Renal cortex interstitium (tissue), 11 donors: ENCODE data around the gene SLC6A1. TPM values are rescaled to one million over a fixed set of nuclear protein-coding genes. Genes with fewer than 3 reads are reported as not detected.

Experiments used
- DNase-seq, 11 donors: peaks; one replicate each; pipeline ENCODE4 v3.0.0-alpha.2; 2013; ENCODE audit warnings: low read depth in 9 of 11, low spot score in 4 of 11; ENCODE audit errors: extremely low read depth in 1 of 11
- polyA plus RNA-seq, 3 donors: library from polyadenylated mRNA; unstranded; fragments of 120-200 nt; gene quantifications; one replicate each; pipeline ENCODE4 v1.2.1, GENCODE V29; 2013; ENCODE audit not compliant: insufficient read length in 3 of 3

The SLC6A1 gene
- polyA plus RNA-seq, 3 donors: 0.65 to 1.9 (median 0.82) TPM

DNA sequence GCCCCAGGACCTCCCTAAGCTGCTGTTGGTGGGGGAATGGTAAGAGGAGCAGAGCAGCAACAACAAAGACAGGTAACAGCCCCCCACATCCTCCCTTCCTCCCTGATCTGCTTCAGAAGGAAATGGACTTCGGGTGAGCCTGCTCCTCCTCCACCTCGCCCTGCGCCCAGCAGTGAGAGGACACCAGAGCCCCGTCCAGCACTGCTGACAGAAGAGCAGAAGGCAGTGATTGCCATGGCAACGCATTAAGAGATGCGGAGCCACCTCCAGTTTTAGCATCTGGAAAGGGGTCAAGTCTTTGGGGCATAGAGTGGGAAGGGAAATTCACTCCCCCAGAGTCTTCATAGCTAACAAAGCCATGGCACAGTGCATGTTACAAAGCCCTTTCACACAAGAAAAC lies 84.2 kb downstream of the SLC6A1 start:
- DNase-seq: no peak

DNA sequence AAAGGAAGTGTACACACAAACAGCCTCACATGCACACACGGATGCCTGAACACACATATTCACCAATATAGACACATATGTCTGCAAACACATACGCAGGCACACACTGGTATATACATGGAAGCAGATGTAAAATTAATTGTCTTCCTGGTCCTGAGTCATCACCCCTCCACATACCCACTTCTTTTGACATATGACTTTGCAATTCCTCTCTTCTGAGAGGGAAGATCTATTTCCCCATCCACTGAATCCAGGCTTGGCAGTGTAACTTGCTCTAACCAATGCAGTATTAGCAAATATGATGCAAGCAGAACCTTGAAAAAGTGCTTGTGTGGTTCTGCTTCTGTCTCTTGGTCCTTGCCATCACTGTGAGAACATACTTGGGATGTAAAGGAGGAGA lies 84.9 kb downstream of the SLC6A1 start:
- no peak for DNase-seq

DNA sequence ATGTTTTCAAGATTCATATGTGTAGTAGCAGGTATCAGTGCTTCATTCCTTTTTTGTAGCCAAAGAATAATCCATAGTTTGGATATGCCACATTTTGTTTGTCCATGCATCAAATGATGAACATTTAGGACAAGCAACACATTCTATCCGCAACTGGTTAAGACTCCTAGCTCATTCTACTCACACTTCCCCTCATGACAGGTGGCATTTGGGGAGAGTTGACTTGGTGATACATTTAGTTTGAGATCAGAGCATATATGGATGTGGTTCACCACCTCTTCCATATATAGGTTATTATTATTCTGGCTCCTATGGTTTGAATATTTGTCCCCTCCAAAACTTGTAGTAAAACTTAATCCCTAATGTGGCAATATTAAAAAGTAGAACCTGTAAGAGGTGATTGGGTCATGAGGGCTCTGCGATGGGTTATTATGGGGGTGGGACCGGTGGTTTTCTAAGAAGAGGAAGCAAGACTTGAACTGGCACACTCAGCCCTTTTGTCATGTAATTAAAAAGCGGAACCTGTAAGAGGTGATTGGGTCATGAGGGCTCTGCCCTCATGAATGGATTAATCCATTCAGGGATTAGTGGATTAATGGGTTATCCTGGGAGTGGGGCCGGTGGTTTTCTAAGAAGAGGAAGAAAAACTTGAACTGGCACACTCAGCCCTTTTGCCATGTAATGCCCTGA lies 86.4 kb downstream of the SLC6A1 start:
- DNase-seq: no peak

DNA sequence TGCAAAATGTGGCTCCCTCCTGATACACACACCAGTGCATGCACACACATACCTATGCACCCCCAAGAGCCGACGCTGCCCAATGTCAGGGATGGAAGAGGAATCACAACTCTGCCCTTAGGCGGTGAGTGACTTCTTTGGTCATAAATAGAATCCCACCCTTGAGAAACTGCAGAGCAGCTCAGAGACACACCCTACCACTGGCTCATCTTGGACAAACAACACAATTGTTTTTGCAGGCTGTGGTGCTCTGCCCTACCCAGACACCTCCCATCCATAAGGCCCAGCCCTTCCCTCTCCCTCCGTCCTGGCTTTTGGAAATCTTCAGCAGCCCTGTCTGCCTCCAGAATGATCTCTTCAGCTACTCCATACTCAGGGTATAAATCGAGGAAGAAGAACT lies 87.9 kb downstream of the SLC6A1 start:
- no peak for DNase-seq

DNA sequence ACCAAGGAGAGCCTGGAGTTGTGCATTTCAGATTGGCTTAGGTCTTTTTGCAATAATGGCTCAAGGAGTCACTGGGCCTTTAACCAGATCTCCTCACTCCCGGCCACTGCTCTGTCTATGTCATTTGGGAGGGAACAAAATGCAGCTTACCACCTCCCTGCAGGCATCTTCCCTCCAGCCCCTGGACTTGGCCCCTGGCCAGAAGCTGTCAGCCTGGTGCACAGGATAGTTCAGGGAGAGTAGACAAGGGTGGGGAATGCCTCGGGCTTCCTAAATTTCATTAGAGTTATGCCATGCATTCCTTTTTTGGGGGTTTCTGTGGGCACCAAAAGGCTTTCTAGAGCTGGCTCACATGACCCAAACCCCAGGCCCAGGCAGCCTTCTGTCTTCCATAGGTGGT lies 91.5 kb downstream of the SLC6A1 start:
- DNase-seq: no peak

DNA sequence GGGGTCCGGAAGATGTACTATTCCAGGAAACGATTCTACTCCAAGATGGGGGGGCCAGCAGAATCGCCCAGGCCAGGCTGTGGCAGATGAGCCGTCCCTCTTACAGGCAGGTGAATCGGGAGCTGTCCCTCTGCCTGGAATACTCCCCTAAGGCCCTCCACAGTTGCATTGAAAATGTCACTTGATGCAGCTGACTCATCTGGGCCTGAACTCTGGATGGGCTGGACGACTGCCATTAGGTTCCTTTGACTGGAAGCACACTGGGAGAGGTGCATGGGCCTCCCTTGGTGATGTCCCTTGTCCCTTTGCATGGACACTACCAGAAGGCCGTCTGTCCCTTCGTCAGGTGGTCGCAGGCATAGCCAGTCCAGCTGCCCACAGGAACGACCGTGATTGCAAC lies 92.1 kb downstream of the SLC6A1 start:
- DNase-seq: no peak

DNA sequence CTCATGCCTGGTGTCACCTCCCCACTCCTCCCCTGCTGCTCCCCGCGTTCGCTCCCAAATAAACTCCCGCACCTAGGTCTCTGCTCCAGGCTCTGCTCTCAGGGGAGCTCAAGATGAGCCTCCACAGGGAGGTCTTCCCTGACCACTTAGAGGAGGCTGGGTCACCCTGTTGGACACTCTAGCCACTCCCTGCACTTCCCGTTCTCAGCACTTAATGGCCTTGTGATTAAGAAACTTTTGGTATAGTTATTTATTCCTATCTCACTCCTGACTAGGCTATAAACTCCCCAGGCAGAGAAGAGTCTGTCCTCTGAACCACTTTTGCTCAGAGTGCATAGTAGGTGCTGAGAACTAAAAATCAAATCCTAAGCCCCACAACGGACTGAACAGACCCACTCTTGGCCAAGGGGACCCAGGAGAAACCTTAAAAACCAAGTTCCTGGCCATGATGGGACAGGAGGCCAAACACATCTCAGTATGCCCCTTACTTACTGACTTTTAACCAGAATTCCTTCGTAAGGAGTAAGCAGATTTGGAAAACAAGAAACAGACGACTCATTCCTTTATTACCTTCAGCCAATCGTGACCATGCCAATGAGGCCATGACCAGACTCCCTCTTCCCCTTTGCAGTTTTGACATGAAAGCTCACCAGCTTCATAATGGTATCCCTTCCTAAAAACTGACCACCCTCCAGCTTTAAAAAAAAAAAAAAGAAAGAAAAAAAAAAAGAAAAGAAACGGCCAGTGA lies 92.7 kb downstream of the SLC6A1 start:
- no peak for DNase-seq

DNA sequence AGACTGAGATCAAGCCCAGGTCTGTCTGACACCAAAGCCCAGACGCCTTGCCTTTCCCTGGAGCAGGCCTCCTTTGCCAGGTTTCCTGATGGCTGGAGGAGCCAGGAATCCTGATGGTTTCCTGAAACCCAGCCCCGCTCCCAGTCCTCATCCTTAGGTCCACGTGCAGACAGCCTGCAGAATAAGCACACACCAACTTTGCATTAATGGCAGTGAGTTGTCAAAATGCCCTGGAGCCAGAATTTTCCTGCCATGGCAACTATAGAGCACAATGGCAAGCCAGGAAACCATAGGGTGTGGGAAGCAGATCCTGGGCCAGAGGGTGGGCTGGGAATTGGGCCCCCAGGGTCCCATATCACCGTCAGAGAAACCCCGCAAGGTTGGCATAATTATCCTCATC lies 94.3 kb downstream of the SLC6A1 start:
- no peak for DNase-seq

DNA sequence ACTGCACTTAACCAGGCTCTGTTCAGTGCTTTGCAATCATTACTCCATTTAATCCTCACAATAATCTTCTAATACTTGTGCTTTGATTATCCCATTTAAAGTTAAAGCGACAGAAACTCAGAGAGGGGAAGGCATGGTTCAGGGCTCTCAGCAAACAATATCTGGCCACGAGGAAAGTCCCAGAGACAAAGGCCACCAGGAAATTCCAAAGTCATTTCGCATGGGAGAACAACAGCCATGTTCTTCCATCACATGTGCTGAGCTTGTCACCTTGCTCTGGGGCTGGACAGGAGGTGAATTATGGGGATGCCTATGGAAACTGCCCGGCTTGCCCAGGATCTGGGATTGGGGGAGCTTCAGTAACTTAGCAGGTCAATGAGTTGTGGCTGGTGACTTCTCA lies 95.5 kb downstream of the SLC6A1 start:
- DNase-seq: no peak

DNA sequence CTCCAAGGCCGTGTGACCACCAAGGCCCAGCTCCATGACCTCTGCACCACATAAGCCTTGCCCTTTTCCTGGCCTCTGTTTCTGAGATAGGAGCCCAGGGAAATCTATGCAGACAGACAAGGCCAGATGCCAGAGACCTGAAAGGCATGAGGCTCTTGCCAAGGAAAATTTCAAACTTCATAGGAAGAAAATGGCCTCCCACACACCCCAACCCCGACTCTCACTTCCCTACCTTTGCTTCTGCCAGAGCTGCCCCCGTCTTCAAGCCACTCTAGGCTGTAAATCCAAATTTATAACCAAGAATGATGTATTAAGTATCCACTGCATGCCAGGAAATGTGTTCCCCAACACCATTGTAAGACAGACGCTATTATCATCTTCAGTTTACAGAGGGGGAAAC lies 96.3 kb downstream of the SLC6A1 start:
- DNase-seq: no peak

Other genes starting within 250 kb of the SLC6A1 start
- gene SLC6A11, start 176.5 kb upstream of the SLC6A1 start, polyA plus RNA-seq: under 1 TPM; 0.11 to 0.24 (median 0.12) TPM
- gene HRH1, start 161.7 kb downstream of the SLC6A1 start, polyA plus RNA-seq: 1 to 10 TPM; 1.5 to 2.4 (median 2.3) TPM